A673 (cell line): Measurements from ENCODE around the gene GLYR1.

ENCODE experiments used
- CTCF ChIP-seq: fragments of 300-800, 200-600 bp; sonication (generic); conservative IDR thresholded peaks from 2 replicates; pipeline ENCODE4 v1.5.1; 2017; ENCODE audit warnings: low read depth, mild to moderate bottlenecking, antibody characterized with exemption, low read length, moderate library complexity, mixed read lengths
- EZH2 ChIP-seq: fragments of 200-600 bp; sonication (generic); IDR thresholded peaks from 2 replicates; pipeline ENCODE4 v1.6.1; 2017; ENCODE audit warnings: borderline replicate concordance, low read depth, mild to moderate bottlenecking, mixed read lengths, antibody characterized with exemption, low read length; ENCODE audit not compliant: poor library complexity, severe bottlenecking

- TF ChIP-seq CTCF (no peak), EZH2 (no peak)
Observed at GRCh38 chr16:4798456-4798855, 48.6 kb downstream of the GLYR1 start.
